ENCODE data around the gene MACROD2.
A peak's percentile ranks its signal among the peaks of the same experiment; 100 is the strongest.

Gene MACROD2

DNA sequence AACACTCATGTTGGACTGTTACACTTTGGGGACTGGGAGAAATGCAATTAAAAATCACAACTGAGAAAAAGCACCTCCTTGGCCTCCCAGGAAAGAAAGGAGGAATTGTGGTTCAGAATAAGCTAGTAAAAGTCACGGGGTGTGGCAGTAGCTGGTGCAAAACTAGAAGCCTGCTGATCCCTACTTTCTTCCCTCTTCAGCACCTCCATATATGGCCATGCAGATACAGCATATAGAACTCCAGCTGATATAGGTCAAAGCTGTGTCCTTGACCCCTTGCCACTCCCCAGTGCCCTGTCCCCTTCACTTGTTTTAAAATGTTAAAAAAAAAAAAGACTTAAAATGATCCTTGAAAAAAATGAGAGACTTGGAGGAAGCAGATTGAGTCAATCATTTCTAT is 347.6 kb downstream of the MACROD2 start:
- no peak for DNase-seq

DNA sequence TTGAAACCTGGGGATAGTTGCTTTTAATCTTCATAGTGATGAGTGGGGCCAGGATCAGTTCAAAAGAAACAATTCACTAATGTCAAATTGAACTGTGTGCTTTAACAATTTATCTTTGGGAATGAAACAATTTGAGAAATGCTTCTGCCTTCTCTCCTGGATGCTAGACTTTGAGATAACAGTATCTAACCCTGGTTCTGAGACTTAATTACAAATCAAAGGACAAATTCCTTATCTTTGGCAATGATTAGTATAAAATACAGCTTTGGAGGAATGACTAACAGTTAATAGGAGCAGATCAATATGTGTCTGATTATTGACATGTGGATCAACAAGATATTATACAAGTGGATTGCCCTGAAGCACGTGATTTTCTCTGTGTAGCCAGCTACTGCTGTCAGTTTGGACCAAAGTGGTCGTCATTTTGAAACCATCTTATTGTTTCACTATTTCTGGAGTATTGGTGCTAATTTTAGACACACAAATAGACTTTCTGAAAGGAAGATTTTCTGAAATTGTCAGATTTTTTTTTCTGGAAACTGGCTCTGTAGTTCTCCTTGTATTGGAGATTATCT is 348.3 kb downstream of the MACROD2 start:
- DNase-seq: no peak

DNA sequence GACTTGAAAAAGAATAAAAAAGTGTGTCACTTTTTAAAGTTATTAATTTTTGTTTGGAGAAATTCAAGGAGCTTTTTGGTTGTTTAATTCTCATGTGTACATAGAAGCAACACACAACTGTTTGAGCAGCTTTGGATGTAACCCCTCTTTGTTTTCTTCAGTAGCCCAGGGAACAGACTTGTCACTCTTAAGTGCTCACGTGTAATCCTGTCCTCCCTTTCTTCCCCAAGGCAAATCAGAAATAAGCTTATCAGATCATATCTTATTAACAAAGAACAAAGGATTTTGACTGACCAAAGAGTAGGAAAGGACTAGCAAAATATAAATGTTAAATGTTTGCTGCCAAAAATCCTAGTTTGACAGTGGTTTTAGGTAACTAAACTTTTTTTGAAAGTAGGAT is 349.4 kb downstream of the MACROD2 start:
- DNase-seq: no peak

DNA sequence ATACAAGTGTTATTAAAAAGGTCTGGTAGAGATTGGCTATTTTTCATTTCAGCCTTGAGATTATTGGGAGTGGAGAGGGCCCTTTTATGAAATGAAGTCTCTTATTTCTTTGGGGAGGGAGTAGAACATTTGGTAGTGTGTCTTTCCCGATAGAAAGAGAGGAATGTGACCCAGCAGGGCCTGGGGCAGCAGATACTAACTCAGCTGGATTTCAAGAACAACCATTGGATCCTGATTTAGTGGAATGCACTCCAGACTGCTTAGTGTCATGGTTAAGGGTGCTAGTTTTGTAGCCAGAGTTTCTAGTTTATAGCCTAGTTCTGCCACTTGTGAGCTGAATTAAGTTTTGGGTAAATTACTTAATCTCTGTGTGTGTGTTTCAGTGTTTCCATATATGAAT is 360.5 kb downstream of the MACROD2 start:
- no peak for DNase-seq

DNA sequence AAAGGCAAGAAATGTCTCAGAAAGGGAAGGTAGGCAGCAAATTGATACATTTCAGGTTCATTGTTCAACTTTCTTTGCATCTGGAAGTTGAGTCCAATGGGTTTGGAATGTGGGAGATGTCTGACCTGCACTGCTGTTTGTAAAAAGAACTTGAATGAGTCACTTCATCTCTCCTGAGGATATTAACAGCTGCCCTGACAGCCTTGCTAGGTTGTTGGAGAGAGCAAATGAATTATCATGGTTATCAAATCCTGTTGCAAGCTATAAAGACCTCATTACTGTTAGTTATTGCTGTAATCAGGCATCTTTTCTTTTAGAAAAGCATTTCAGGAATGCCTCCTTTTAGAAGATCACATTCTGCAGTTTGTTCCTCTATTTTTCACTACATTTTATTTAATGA is 365.1 kb downstream of the MACROD2 start:
- DNase-seq: no peak

DNA sequence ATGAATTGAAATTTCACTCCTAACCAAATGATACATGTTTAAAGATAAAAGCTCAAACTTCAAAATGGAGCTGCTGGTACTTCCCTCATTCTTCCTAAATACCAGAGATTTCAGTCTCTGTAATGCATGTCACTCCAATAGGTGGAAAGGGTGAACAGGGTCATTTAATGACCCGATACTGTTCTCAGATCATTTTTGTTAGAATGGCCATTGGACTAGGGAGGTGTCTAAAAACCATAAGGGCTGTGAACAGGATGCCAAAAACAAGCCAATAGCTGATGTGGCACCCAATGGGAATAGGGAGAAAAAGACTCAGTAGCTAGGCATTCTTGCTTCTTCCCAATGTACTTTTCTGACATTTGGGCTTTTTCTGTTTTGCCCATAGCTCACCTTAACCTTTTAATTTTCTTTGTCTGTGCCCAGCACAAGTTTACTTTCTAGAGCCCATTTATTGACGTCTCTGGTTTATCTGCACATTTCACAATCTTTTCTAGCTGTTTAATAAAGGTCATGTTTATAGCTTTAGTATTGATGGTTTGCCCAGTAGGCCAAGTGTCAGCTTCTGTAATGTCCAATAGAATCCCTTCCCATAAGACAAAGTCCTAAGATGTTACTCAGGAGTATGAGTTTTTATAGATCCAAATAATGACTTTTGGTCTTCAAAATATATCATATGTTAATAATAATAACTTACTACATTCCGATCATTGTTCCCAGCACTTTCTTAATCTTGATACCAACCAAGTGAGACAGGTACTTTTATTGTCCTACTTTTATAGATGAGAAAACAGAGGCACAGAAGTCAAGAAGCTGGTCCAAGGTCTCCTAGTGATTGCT is 366.4 kb downstream of the MACROD2 start:
- no peak for DNase-seq

DNA sequence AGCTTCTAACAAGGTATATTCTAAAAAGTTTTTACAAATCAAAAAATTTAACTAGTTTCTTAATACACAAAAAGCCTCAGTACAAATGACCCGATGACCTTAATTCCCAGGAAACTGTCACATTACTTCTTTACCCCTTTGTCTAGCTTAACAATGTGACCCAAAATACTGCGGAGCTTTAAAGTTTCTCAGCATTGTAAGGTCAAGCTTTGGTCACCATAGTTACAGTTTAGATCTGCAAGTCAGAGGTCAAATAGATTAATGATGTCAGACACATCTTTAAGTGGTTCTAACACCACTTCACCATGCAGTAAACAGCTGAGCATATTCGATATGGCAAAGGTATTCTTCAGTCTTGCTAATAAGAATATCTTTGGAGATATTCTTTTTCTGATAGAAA is 378.9 kb downstream of the MACROD2 start:
- DNase-seq: no peak

DNA sequence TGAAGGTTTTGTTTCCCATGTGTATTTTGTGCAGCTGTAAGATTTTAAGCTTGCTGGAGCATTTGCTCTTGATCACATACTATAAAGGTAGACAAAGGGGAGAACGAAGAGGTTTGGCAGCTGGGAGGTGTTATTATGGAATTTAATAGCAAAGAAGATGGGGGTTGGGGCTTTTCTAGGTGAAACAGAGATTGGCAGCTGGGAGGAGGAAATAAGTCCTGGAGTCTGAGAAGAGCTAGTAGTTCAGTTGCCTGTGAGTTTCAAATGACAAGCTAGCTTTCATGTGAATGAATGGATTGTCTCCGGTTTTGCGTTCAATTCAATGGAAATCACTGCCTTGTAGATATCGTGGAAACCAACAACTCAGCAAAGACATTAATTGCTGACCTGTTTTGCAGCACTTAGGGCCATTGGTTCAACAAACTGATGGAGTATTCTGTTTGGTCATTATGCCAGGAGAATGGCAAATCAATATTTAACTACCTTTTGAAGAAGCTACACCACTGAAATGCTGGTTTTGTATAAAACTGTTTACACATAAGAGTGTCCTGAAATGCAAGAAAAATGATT is 380.2 kb downstream of the MACROD2 start:
- DNase-seq: peak; percentile 26 to 32

DNA sequence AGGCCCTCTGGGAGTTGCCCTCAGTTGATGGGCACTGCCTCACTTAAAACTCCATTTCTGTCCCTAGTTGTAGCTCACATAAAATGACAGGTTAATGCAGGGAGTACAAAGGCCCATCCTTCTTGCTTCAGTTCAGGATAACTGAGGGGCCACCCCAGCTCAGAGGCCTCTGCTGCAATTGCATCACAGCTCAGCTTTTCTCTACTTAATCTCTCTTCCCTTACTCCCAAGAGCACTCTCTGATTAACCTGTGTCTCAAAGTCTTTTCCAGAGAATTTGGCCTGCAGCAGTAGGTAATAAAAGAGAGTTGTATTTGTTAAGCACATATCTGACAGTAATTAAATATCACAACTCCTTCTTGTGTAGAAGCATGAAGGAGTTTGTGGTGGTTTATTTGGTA is 383.0 kb downstream of the MACROD2 start:
- no peak for DNase-seq

DNA sequence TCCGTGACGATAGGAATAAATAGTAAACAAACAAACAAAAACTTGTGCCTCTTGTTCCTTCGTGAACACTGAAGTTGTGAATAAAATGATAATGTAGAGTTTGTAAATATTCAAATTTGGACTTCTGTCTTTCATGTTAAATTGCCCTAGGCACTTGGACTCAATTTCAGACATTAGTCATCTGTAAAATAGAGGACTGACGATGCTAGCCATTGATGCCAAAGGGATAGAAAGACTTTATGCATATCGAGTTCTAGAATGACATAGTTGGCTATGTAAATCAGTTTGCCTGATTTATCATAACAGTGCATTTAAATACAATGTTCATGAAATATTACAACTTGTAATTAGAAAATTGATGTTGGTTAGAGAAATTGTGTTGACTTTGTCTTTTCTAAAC is 388.0 kb downstream of the MACROD2 start:
- DNase-seq: no peak

DNA sequence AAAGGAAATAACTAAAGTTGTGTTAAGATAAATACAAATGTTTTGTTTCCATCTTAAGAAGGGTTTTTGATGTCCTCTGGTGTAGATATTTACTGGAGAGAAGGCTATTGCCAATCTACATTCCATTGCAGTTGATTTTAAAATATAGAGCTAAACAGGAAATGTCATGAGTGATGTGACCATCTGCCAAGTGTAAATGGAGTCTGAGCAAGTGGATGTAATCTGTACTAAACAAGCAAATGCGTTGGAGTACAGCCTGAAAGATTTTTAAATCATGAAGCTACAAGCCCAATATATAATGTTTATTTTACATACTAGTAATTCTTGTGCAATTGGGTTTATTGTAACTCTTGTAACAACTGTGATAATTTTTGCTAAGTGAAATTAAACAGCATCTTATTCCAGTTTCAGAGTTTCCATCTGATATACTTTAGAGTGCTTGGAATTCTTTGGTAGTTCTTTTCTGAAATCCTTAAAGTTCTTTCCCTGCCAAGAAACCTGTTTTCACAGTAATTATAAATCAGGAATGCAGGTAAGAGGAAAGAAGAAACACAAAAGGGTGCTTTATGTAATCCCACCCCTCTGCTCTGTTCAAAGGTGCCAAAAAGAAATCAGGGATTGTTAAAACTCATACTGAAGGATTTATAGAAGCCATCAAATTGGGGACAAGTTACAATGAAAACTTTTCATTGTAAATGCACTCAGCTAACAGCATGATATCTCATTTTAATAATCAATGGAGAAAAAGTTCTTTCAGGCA is 389.3 kb downstream of the MACROD2 start:
- peak in 1 of 2 experiments; percentile 4 for DNase-seq

DNA sequence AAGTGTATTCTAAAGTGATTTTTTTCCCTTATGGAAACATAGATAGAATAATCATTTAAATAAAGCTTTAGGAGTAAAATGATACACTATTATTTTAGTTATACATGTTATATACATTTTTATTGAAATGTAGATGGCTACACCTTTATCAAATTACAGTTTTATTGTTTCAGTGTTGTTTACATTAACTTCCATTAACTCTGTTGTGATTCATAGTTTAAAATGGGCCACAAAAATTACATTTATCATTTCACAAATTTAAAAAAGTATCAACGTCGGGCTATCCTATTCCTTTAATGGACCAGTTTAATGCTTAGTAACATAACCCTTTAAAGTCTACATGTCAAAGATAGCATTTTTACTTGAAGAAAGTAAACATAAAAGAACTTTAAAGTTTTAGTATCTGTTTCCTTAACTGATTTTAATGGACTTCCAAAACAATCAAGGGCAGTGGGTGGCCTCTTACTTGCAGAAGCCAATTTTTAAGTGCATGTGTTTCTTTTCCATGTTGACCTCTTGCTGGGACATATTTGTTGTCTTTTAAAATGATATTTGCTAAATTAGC is 389.9 kb downstream of the MACROD2 start:
- DNase-seq: no peak

DNA sequence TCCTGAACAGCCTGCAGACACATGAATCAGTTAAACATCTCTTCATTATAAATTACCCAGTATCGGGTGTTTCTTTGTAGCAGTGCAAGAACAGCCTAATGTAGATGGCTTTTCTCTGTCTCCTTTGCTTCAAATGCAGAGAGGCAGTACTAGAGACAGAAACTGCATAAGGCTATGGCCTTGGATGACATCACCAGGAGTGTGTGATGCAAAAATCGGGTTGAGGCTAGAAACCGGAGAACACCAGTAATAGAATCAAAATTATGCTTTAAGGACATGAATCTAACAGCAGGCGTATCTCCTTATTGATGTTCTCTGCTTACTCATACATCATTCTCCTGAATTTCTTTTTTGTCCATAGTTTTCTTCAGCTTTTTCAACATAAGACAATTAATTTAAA is 391.4 kb downstream of the MACROD2 start:
- DNase-seq: no peak

DNA sequence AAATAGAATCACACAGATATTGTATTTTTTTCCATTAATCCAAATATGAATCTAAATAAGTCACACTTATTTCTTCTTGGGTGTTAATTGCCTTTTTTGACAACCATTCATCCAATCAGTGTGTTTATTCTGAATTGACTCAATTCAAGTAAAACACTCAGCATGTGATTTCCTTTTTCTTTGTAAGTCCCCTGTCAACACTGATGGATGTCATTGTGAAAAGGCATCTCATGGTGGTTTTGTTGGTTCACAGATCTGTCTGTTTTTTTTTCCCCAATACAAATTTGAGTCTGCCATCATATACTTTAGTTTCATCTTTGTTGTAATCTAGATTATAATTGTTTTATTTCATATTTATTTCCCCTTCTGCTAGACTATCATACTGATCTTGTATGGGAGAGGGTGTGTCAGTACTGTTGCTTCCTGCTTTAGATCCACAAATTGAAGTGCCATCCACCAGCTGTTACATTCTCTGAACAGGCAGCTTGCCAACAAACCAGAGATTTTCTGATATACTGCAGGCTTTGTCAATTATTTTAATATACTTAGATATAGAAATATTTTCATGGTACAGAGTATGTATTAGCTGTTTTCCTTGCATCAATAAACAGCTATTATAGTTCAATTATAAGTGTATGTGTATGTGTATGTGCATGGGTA is 406.3 kb downstream of the MACROD2 start:
- peak; percentile 53 to 70 for DNase-seq

DNA sequence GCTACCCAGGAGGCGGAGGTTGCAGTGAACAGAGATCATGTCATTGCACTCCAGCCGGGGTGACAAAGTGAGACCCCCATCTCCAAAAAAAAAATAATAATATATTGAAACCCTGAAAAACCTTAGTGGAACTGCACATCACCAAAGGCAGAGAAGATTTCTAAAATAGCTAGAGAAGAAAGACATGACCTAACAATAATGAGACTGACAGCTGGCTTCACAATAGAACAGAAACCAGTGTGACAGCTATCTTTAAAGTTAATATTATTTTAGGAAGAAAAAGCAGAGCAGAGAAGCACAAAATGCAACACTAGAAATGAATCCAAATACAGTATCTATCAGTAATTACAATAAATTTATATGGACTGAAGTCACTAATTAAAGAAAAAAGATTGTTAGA is 409.2 kb downstream of the MACROD2 start:
- DNase-seq: no peak

DNA sequence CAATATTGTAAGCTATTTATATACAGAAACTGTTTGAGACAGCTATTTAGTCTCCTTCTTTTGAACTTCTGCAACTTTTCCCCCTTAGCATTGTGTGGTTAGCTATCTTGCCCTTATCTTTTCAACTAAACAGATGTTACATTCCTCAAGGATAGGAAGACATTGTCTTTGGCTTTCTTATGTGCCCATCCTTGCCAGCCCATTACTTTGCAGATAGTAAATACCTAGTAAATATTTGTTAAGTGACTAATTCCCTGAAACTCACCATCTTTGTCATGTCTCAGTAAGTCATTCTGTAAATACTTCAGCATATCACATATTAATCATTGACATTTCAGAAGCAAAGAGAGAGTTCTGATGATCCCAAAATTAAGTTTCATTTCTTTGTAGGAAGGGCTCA is 411.2 kb downstream of the MACROD2 start:
- DNase-seq: no peak

DNA sequence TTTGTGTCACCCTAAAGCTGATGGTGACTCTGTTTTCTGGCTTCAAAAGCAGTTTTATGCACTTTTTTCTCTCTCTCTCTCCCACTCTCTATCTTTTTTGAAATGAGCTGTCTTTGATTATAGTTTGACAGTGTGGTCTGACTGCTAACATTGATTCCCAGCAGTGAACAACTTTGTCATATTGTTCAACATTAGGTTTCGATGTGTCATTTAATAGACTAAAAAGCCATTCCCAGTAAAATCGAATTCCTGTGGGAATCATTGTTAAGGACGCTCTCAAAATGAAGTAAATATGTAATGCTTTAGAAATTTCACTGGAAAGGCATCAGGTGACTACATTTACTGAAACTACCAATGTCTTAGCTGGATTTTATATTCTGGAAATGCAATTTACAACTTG is 412.0 kb downstream of the MACROD2 start:
- no peak for DNase-seq

DNA sequence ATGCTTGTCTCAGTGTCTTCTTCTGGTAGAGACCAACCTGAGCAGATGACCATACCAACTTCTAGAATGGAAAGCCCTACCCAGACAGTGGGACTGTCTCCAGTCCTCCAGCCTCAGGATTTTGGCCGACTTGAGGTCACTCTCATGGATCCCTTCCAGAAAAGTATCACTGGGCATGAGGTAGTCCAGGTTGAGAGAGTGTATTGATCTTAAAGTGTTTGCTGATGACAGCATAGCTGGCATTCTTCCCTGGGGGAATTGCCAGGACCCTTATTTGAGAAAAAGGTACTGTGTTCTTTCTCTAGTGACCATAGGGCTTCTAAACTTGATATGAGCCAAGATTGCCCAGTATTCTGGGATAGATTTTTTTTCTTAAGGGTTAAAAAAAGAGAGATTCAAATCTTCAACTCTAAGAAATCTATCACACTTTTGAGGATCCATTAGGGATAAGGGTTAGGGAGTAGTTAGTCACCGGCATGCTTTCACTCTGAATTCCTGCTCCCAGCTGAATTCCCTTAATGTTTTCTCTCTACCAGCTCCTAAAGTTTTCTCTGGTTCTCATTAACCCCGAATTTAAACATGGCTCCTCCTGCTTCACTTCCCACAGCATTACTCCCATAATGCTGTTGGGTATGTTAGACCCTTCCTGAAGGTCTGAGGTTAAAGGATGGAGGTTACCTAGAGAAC is 415.7 kb downstream of the MACROD2 start:
- no peak for DNase-seq

DNA sequence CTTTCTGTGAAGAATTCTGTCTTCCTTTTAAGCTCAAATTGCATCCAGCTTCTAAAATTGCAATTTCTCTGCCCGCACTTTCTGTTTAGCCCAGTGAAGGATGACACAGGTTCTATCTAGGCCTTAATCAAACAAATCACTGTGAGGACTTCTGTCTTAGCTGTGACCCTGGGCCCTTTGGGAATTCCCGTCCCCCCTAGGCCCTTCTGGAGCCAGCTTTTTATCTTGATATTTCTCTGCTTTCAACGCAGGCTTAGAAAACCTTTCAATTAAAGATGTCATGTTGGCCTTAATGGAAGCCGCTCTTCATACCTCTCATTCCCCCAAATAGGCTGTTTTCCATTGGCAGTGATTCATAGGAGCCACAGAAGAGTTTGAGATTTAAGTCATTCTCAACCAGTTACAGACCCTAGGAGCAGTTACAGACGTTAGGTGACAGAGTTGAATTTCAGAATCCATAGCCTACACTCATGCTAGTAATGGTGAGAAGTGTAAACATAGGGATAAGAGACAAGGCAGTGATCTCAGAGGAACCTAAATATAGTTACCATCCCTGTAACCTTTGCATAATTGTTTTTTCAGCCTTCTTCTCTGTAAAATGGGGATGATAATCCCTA is 416.9 kb downstream of the MACROD2 start:
- DNase-seq: no peak

DNA sequence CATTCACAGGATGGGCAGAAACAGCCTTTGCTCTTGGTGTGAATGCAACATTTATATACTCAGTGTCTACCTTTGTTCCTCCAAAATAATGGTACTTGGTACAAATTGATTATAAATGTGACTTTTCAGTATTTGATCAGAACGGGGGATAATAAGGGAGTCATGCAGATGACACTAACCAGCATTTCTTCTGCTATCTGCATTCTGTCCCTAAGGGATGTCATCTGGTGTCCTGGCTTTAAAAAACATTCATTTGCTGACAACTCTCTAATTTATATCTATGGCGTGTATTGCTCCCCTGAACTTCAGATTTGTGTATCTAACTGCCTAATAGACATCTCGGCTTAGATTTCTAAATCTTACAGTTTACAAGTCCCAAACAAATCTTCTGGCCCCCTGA is 418.5 kb downstream of the MACROD2 start:
- DNase-seq: no peak

DNA sequence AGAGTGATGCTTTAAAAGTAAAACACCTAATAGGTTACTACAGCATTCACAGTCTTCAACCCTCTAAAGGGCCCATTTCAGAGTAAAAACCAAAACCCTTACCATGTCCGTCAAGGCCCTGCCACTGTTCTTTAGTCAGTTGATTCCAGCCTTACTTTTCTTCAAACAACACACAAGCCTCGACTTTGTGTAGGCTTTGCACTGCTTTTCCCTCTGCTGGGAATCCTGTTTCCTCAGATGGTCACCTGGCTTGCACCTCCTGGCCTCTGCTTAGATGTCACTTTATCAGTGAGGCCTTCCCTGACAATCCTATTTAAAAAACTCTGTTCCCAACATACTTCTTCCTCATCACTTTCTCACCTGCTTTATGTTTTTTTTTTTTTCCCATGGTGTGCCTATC is 419.2 kb downstream of the MACROD2 start:
- no peak for DNase-seq

DNA sequence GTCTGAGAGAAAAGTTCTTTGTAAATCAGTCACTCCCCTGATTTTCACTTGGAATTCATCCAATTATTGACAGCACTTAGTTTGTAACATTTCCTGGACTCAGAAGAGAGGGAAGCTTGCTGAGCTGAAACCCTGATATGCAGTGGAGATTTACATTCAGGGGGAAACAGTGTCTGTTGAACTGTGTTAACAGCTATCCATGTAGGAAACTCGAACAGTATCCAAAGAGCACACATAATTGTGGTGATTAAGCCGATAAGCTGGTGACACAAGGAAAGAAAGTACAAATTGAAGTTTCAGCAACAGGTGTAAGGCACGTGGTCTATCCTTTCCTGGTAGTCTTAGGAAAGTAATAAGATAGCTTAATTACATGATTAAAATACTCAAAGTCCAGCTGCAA is 420.2 kb downstream of the MACROD2 start:
- no peak for DNase-seq
